Epithelial cell of esophagus (primary cell): ENCODE data around the gene CCDC192.

Experiments
- DNase-seq: peaks from one replicate; pipeline ENCODE4 v3.0.0; 2010; ENCODE audit warnings: low read depth
- H3K4me3 ChIP-seq: 2 replicates; pipeline ENCODE4 v1.5.1; 2011; ENCODE audit warnings: mild to moderate bottlenecking, low read length, control low read depth
- TF ChIP-seq, protein P1 (sequence below): IDR thresholded peaks from 2 replicates; pipeline ENCODE4 v1.5.1; 2011; ENCODE audit warnings: low read depth, mild to moderate bottlenecking, low read length, control low read depth, inconsistent platforms; ENCODE audit not compliant: insufficient read depth; ENCODE audit errors: missing control alignments

Gene CCDC192

DNA sequence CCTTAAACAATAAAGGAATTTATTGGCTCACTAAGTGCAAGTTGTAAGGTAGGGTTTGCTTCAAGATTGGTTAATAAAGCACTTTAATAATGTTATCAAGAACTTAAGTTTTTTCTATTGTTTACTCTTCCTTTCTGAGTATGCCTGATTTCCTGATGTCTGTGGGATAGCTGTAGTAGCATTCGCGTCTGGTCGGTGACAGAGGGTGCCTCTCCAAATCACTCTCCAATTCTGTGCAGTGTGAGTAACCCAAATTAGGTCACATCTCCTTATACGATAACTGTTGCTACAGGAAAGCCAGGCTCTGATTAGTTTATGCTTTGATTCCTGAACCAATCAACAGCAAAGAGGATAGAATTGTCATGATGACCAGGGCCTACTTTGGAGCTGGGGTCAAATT, 90.7 kb downstream of the CCDC192 start:
- DNase-seq: no peak
- TF ChIP-seq, protein P1, sequence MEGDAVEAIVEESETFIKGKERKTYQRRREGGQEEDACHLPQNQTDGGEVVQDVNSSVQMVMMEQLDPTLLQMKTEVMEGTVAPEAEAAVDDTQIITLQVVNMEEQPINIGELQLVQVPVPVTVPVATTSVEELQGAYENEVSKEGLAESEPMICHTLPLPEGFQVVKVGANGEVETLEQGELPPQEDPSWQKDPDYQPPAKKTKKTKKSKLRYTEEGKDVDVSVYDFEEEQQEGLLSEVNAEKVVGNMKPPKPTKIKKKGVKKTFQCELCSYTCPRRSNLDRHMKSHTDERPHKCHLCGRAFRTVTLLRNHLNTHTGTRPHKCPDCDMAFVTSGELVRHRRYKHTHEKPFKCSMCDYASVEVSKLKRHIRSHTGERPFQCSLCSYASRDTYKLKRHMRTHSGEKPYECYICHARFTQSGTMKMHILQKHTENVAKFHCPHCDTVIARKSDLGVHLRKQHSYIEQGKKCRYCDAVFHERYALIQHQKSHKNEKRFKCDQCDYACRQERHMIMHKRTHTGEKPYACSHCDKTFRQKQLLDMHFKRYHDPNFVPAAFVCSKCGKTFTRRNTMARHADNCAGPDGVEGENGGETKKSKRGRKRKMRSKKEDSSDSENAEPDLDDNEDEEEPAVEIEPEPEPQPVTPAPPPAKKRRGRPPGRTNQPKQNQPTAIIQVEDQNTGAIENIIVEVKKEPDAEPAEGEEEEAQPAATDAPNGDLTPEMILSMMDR: no peak
- no peak overlapping the region for H3K4me3 ChIP-seq

DNA sequence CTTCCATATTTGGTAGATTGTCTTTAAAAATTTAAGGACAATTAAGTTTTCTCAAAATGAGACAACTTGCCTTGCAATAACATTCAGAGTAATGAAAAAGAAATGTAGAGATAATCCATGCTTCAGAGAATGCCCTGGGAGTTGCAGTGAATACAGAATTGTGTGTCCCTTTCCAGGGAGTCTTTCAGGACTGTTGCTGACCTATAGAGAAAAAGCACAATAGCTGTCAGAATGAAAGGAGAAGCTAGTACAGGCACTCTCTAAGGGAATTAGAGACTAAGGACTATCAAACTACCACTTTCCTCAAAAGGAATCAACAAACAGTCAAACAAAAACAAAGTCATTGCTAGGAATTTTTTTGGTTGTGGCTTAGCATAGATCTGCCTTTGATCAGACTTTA, 93.0 kb downstream of the CCDC192 start:
- TF ChIP-seq, protein P1: no peak
- H3K4me3 ChIP-seq: no peak overlapping the region
- no peak for DNase-seq

DNA sequence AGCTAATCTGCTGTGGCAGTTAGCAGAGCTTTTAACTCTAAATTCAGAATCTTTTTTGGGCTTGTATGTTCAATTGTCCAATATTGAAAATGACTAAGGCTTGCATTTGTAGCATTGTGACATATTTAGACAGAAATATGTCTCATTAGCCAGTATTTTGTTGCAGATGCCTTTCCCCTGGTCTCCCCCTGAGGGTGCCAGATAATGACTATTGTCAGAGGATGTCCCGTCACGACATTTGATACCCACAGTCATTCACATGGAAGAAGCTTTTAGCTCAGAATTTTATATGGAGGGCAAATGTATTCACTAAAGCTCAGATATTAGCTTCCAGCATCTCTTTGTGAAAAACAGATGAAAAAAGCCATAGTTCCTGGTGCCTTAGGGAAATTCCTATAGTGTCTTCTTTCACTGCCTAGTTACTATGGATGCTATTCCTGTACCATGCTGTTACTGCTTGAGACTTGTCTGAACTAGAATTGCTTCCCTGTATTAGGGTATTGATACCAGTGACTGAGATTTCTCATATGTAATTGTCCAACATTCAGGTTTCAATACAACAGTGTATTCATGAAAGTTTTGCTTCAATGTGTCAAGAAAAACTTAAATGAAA, 96.2 kb downstream of the CCDC192 start:
- peak; percentile 53 for DNase-seq
- TF ChIP-seq, protein P1: no peak
- H3K4me3 ChIP-seq: no peak overlapping the region

DNA sequence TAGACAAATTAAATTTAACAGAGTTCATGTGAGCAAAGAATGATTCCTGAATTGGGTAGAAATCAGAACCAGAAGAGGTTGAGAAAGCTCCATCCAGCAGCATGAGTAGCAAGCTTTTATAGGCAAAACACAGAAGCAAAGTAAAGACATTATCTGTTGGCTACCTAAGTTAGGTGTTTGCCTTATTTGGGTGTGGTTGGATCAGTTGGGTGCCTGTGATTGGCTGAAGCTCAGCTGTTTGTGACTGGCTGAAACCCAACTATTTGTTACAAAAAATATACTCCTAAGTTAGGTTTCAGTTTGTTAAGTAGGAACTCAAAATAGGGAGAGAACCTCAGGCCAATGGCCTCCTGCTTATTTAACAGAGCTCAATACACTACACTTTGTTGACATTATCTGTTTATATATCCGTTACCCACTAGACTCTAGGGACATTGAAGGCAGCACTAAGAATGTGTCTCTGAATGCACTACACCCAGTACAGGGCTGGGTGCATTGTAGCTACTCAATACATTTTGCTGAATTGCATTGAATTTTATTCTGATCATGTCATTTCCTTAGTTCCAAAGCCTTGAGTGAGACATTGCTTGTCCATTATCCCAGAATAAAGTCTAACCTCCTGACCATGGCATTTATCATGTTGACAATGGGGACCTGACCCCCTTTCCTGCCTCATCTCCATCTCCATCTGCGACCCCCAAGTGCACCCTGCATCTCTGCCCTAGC, 98.7 kb downstream of the CCDC192 start:
- DNase-seq: peak; percentile 40
- TF ChIP-seq, protein P1: no peak
- H3K4me3 ChIP-seq: no peak overlapping the region

DNA sequence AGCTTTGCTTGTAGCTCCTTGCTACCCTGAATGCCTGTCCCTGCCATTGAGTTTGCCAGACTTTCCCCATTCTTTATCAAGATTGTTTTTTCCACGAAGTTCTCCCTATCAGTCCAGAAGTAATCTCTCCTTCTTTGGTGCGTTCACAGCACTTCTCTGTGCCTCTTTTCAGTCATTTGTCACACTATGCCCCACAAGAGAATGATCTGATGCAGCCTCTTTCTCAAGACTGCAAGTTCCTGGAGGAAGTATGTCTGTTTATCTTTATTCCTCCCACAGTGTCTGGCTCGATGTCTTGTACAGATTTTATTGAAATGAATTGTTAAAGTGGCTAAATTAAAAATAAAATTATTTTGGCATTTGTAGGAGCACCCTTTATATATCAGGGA, 99.3 kb downstream of the CCDC192 start:
- DNase-seq: no peak
- TF ChIP-seq, protein P1: no peak

DNA sequence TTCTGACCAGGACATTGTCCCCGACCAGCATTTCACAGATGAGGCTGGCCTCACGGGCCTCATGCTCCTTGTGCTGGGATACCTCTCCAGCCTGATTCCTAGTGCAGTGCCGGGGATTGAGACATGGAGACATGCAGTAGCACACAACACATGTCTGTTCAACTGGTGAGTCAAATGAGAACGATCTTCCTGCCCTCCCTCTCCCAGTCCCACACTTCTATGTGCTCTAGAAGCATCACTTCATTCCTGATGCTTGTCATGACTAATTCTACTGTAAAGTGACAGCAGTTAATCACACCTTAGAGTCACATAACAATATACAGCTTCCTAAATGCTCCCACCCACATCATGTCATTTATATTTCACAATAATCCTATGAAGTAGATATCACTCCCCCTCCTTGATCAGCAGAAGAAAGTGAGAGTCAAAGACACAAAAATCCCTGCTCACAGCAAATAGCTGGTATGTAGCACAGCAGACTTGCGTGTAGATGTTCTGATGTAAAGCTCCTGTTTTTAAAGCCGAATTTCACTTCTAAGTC, 101.8 kb downstream of the CCDC192 start:
- TF ChIP-seq, protein P1: no peak
- no peak overlapping the region for H3K4me3 ChIP-seq
- DNase-seq: peak; percentile 81

More for the DNA sequence above, 99.3 kb downstream of the CCDC192 start:
- H3K4me3 ChIP-seq: no peak overlapping the region
